ENCODE results near the gene XIRP2. TPM values are rescaled to one million over a fixed set of nuclear protein-coding genes. Genes with fewer than 3 reads are reported as not detected.

Gene XIRP2
- total and polyA plus RNA-seq, 2 of the 8 experiments (the other 6 are each of a cell fraction or from before 2014, with no cell fraction given) = 0.11 TPM; not detected in 1

DNA sequence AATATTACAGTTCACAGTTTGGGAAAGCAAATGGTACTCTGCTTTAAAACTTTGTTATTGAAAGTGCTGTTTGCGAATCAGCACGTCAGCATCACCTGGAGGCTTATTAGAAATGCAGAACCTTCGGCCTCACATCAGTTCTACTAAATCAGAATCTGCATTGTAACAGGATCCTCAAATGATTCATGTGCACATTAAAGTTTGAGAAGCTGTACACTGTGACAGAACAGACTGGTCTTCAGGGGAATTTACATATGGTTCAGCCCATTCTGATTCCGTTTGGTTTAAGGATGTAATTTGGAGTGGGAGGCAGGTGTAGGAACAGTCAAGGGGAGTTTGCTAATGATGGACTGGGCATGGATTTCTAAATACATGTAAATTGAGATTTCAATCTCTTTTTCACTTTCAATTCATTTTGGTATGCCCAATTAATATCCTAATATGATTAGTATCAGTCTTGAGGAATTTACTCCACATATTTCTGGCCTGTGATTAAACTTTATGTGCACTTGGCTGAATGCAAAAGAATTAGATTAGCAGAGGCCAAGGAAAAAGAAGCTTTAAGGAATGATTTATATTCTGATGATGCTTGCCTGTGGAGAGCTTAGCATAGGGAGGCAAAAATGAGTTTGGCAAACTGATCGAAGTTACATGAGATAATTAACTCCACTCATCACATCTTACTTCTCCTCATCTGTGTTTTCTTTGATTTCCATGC is 248.8 kb downstream of the XIRP2 start (continued):
- TF ChIP-seq CHD7 (IDR thresholded peaks at IDR 0.05; ENCODE audit: insufficient replicate concordance, low read length) (no peak), TCF12 (IDR thresholded peaks at IDR 0.05; ENCODE audit: low read depth, low read length) (no peak), NANOG (IDR thresholded peaks at IDR 0.05; ENCODE audit: insufficient read depth, low read depth, low read length, poor library complexity, severe bottlenecking) (no peak), CBX8 (IDR thresholded peaks at IDR 0.05; ENCODE audit: borderline replicate concordance, low read depth, low read length) (no peak)
- TF ChIP-seq, protein P1, sequence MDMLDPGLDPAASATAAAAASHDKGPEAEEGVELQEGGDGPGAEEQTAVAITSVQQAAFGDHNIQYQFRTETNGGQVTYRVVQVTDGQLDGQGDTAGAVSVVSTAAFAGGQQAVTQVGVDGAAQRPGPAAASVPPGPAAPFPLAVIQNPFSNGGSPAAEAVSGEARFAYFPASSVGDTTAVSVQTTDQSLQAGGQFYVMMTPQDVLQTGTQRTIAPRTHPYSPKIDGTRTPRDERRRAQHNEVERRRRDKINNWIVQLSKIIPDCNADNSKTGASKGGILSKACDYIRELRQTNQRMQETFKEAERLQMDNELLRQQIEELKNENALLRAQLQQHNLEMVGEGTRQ (IDR thresholded peaks at IDR 0.05; ENCODE audit: low read length) = no peak
- TF ChIP-seq, protein P2, sequence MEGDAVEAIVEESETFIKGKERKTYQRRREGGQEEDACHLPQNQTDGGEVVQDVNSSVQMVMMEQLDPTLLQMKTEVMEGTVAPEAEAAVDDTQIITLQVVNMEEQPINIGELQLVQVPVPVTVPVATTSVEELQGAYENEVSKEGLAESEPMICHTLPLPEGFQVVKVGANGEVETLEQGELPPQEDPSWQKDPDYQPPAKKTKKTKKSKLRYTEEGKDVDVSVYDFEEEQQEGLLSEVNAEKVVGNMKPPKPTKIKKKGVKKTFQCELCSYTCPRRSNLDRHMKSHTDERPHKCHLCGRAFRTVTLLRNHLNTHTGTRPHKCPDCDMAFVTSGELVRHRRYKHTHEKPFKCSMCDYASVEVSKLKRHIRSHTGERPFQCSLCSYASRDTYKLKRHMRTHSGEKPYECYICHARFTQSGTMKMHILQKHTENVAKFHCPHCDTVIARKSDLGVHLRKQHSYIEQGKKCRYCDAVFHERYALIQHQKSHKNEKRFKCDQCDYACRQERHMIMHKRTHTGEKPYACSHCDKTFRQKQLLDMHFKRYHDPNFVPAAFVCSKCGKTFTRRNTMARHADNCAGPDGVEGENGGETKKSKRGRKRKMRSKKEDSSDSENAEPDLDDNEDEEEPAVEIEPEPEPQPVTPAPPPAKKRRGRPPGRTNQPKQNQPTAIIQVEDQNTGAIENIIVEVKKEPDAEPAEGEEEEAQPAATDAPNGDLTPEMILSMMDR (IDR thresholded peaks at IDR 0.05; ENCODE audit: control extremely low read depth in 1 of 3, insufficient read depth in 1 of 3, low read depth in 1 of 3, low read length in 3 of 3) = no peak

Data from H1 (cell line).